Ishikawa (cell line): ENCODE data around the gene EBF4.
A peak's percentile ranks its signal among the peaks of the same experiment; 100 is the strongest.

Experiments
- CEBPB ChIP-seq: IDR thresholded peaks from 2 replicates; pipeline ENCODE4 v1.6.1; 2012
- CREB1 ChIP-seq: IDR thresholded peaks from 2 replicates; pipeline ENCODE4 v1.6.1; 2012; ENCODE audit warnings: low read depth
- EGR1 ChIP-seq: IDR thresholded peaks from 2 replicates; pipeline ENCODE4 v1.6.1; 2012
- EP300 ChIP-seq: IDR thresholded peaks from 2 replicates; pipeline ENCODE4 v1.6.1; 2012; ENCODE audit warnings: borderline replicate concordance
- FOXM1 ChIP-seq: IDR thresholded peaks from 2 replicates; pipeline ENCODE4 v1.6.1; 2012; ENCODE audit warnings: low read depth, borderline replicate concordance
- MAX ChIP-seq: IDR thresholded peaks from 2 replicates; pipeline ENCODE4 v1.6.1; 2012
- NFIC ChIP-seq: IDR thresholded peaks from 2 replicates; pipeline ENCODE4 v1.6.1; 2012
- RAD21 ChIP-seq: IDR thresholded peaks from 2 replicates; pipeline ENCODE4 v1.6.1; 2012; ENCODE audit warnings: low read depth
- REST ChIP-seq: IDR thresholded peaks from 2 replicates; pipeline ENCODE4 v1.6.1; 2012; ENCODE audit warnings: low read depth, mild to moderate bottlenecking
- TAF1 ChIP-seq: IDR thresholded peaks from 2 replicates; pipeline ENCODE4 v1.6.1; 2012; ENCODE audit warnings: low read depth, mild to moderate bottlenecking
- TCF12 ChIP-seq: IDR thresholded peaks from 2 replicates; pipeline ENCODE4 v1.6.1; 2012; ENCODE audit warnings: low read depth
- TEAD4 ChIP-seq: IDR thresholded peaks from 2 replicates; pipeline ENCODE4 v1.6.1; 2012
- USF1 ChIP-seq: IDR thresholded peaks from 2 replicates; pipeline ENCODE4 v1.6.1; 2012
- YY1 ChIP-seq: IDR thresholded peaks from 2 replicates; pipeline ENCODE4 v1.6.1; 2012; ENCODE audit warnings: low read depth
- ZBTB7A ChIP-seq: IDR thresholded peaks from 2 replicates; pipeline ENCODE4 v1.6.1; 2012; ENCODE audit warnings: low read depth

The EBF4 gene

GRCh38 chr20:2742934-2743559, 50.5 kb downstream of the EBF4 start:
- TF ChIP-seq NFIC = peak; percentile 43
- TF ChIP-seq ZBTB7A = 0 out of 2 replicates have a peak, but pooled peaks have one; percentile 58
- no peak for TF ChIP-seq REST
- peak; percentile 73 for TF ChIP-seq RAD21

- no peak for TF ChIP-seq NFIC
- TF ChIP-seq CREB1 = no peak
- TF ChIP-seq CEBPB = no peak
- no peak for TF ChIP-seq ZBTB7A
- no peak for TF ChIP-seq TAF1
- no peak for TF ChIP-seq MAX
These were observed 52.7 kb downstream of the EBF4 start for GRCh38 chr20:2745060-2745910.

GRCh38 chr20:2745936-2746635, 53.5 kb downstream of the EBF4 start:
- TF ChIP-seq CREB1 = no peak
- TF ChIP-seq USF1 = no peak
- TF ChIP-seq FOXM1 = no peak
- TF ChIP-seq CEBPB = no peak
- no peak for TF ChIP-seq MAX
- TF ChIP-seq EP300 = no peak
- no peak for TF ChIP-seq EGR1

- TF ChIP-seq ZBTB7A (no peak), USF1 (no peak), MAX (no peak), RAD21 (no peak), EP300 (no peak), TCF12 (no peak), TEAD4 (no peak), FOXM1 (no peak), YY1 (no peak), NFIC (no peak)
These were observed 54.2 kb downstream of the EBF4 start for GRCh38 chr20:2746636-2747265.

GRCh38 chr20:2747676-2748235, 55.2 kb downstream of the EBF4 start:
- TF ChIP-seq RAD21 = no peak
- TF ChIP-seq REST = no peak
- no peak for TF ChIP-seq TAF1
